D721Med (cell line): Measurements from ENCODE around the gene MYO16.

Experiments
- DNase-seq: peaks from one replicate; pipeline ENCODE4 v3.0.0; 2011; ENCODE audit warnings: low spot score; ENCODE audit not compliant: insufficient read length
- FAIRE-seq: peaks from 2 replicates; lab custom pipeline; 2011; peaks lifted over from hg19 to GRCh38; lab: Jason Lieb, UNC
- TF ChIP-seq, protein P1 (sequence below): IDR thresholded peaks from 2 replicates; pipeline ENCODE4 v1.5.1; 2012; ENCODE audit warnings: mild to moderate bottlenecking, control low read depth; ENCODE audit not compliant: insufficient read depth; ENCODE audit errors: missing control alignments

Gene MYO16

DNA sequence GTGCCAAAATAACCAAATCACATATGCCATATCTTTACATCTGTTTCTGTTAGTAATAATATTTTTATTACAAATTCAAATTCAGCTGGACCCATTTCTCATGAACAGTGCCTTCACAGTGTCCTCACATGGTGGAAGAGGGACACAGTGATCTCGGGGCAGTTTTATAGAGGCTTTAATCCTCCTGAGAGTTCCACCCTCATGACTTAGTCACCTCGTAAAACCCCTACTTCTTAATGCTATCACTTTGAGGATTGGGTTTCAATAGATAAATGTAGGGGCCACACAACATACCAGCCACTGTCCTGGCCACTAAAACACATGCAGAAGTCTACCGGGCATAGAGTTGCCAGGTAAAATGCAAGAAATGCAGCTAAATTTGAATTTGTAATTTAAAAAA, 201.5 kb downstream of the MYO16 start:
- TF ChIP-seq, protein P1, sequence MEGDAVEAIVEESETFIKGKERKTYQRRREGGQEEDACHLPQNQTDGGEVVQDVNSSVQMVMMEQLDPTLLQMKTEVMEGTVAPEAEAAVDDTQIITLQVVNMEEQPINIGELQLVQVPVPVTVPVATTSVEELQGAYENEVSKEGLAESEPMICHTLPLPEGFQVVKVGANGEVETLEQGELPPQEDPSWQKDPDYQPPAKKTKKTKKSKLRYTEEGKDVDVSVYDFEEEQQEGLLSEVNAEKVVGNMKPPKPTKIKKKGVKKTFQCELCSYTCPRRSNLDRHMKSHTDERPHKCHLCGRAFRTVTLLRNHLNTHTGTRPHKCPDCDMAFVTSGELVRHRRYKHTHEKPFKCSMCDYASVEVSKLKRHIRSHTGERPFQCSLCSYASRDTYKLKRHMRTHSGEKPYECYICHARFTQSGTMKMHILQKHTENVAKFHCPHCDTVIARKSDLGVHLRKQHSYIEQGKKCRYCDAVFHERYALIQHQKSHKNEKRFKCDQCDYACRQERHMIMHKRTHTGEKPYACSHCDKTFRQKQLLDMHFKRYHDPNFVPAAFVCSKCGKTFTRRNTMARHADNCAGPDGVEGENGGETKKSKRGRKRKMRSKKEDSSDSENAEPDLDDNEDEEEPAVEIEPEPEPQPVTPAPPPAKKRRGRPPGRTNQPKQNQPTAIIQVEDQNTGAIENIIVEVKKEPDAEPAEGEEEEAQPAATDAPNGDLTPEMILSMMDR = no peak
- DNase-seq (no peak), FAIRE-seq (no peak)

DNA sequence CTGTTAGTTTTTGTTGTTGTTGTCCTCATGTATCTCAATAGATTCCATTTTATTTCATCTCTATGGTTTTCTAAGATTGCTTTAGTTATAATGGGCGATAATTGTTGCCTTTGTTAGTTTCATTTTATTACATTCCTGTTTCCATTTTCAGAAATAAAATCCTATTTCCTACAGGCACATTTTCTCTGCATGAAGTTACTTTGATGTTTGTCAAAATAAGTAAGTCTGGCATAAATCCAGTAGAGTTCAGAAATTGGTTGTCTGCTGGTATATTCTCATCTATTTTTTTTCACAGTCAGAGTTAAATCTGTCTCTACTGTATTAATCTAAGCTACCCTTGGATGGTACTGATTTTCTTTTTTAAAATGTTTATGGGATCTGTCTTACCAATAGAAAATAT, 204.1 kb downstream of the MYO16 start:
- DNase-seq (no peak), FAIRE-seq (no peak)
- TF ChIP-seq, protein P1 = no peak

DNA sequence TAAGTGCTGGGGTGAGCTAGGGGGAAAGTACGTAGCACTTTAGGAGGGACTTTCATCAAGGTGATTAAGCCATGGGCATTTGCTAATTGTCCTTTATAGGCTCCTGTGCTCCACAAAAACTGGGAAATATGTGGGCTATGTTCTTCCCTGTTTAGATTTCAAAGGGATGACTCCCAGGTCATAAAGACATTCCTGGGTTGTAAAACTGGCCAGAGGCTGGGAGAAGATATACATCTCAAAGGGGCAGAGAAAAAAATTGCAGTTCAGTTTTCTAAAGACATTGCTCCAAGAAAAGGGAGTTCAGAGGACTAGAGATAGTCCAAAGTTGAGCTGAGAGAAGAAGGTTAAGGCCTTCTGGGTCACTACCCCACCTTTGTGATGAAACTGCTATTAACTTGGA, 204.8 kb downstream of the MYO16 start:
- no peak for DNase-seq
- FAIRE-seq = no peak
- TF ChIP-seq, protein P1 = no peak

DNA sequence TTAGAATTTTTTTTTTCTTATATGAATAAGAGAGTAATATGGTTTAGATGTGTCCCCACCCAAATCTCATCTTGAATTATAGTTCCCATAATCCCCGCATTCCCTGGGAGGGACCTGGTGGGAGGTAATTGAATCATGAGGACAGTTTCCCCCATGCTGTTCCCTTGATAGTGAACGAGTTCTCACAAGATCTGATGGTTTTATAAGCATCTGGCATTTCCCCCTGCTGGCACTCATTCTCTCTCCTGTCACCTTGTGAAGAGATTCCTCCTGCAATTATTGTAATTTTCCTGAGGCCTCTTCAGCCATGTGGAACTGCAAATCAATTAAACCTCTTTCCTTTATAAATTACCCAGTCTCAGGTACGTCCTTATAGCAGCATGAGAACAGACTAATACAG, 205.7 kb downstream of the MYO16 start:
- DNase-seq = no peak
- TF ChIP-seq, protein P1 = no peak
- no peak for FAIRE-seq

DNA sequence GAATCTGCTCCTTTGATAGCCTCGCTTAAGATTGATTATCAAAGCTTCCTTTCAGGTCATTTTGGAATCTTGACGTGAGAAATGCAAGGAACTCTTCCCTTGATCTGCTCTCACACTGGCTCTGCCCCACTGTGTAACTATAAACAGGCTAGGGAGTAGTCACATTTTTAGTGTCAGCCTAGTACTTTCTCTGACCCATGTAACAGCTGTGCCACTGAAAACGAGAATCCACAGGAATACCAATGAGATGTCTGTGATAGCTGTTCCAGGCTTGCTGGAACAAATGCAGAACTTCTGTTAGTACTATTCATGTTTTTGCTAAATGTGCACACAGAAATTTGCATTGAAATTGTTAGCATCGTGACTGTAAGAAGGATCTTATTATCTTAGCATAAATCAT, 221.3 kb downstream of the MYO16 start:
- FAIRE-seq (no peak), DNase-seq (no peak)
- TF ChIP-seq, protein P1 = no peak

DNA sequence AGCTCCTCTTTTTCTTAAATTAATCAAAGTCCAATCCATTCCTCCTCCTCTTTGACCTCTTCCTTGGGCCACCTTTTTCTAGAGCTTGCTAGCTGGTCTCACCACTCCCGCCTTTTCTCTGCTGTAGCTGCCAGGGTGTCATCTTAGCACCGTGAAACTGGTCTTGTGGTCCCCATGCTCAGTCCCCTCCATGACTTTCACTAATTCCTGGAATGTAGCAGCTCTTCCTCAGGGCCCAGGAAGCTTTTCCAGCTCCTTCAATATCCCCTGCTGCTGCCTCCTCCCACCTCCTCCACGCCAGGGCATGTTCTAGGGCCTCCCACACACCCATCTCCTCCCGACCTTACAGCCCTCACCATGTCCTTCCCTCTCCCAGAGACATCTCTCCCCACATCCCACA, 222.2 kb downstream of the MYO16 start:
- TF ChIP-seq, protein P1 = no peak
- no peak for FAIRE-seq
- no peak for DNase-seq

DNA sequence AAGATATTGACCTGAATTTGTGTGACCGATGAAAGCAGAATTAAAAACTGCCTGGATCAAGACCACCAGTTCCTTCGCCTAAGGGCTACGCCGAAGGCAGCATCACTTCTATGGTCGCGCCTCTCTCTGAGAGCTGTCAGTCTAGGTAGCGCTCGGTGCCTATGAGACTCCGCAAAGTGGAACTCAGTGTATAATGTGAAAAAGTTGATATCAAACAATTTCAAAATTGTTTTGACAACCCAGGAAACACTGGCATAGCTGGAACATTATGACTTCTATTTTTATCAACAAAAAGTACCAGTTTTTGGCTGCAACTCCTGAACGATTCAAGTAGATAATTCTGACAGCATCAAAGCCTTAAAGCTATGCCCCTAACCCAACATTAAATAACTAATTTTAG, 223.6 kb downstream of the MYO16 start:
- DNase-seq = no peak
- TF ChIP-seq, protein P1 = no peak
- no peak for FAIRE-seq
